ENCODE data around the gene CYP26A1. TPM values are rescaled to one million over a fixed set of nuclear protein-coding genes. Genes with fewer than 3 reads are reported as not detected.

Gene CYP26A1
- total RNA-seq, 1 donor from 2014 or later, result 0.64 TPM

DNA sequence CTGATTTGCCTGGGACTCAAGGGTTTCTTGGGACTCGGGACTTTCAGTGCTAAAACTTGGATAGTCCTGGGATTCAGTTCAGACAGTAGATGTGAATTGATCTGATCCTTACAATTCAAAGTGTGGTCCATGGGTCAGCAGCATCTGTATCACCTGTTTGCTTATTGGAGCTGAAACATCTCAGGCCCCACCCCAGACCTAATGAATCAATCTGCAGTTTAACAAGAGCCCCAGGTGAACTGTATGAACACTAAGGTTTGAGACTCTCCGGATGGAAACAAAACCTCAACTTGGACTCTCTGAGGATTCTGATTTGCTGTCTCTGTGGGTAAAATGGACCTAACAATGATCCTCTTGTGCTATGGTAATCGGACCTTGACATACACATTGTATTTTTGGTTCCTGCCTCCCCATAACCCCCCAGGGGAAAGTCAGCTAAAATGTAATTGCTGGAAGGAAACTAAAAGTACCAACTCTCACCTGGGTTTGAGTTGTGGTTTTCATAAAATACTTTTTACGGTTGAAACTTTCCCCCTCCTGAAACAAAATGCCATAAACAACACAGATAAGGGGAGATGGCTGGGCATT lies 11.7 kb downstream of the CYP26A1 start:
- Mint-ChIP-seq H3K9me3 (ENCODE audit: unreplicated experiment) (no peaks in the 10 kb centered on the region), H3K27ac (ENCODE audit: unreplicated experiment) (no peak overlapping the region), H3K27me3 (ENCODE audit: unreplicated experiment) (peaks cover 6% of the 10 kb centered on the region), H3K4me1 (ENCODE audit: unreplicated experiment) (peaks cover 25% of the 10 kb centered on the region), H3K36me3 (ENCODE audit: low read depth, unreplicated experiment) (peaks cover 4% of the 10 kb centered on the region), H3K4me3 (ENCODE audit: unreplicated experiment) (no peak overlapping the region)
- DNase-seq (ENCODE audit: low spot score), result no peak
- TF ChIP-seq, protein P1, sequence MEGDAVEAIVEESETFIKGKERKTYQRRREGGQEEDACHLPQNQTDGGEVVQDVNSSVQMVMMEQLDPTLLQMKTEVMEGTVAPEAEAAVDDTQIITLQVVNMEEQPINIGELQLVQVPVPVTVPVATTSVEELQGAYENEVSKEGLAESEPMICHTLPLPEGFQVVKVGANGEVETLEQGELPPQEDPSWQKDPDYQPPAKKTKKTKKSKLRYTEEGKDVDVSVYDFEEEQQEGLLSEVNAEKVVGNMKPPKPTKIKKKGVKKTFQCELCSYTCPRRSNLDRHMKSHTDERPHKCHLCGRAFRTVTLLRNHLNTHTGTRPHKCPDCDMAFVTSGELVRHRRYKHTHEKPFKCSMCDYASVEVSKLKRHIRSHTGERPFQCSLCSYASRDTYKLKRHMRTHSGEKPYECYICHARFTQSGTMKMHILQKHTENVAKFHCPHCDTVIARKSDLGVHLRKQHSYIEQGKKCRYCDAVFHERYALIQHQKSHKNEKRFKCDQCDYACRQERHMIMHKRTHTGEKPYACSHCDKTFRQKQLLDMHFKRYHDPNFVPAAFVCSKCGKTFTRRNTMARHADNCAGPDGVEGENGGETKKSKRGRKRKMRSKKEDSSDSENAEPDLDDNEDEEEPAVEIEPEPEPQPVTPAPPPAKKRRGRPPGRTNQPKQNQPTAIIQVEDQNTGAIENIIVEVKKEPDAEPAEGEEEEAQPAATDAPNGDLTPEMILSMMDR (IDR thresholded peaks at IDR 0.05; ENCODE audit: unreplicated experiment), result no peak

DNA sequence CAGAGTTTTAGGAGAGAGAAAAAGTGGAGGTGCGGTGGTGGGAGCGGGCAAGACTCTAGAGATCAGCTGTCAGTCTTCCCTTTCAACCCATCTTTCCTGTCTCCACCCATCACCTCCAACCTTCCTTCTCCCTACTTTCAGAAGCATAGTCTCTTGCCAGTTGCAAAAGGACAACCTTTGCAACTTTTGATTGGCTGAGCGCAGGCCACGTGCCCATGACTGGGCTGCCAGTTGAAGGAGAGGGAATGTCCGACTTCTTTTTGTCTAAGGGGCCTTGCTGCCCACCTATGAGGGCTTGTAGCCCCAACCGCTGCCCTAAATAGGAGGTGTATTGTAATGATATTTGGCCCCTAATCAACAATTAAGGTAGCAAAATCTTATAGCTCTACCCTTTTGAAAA lies 12.6 kb downstream of the CYP26A1 start:
- peaks cover 6% of the 10 kb centered on the region for H3K27me3 Mint-ChIP-seq (ENCODE audit: unreplicated experiment)
- H3K27ac Mint-ChIP-seq (ENCODE audit: unreplicated experiment), result no peak overlapping the region
- no peaks in the 10 kb centered on the region for H3K9me3 Mint-ChIP-seq (ENCODE audit: unreplicated experiment)
- TF ChIP-seq, protein P1 (IDR thresholded peaks at IDR 0.05; ENCODE audit: unreplicated experiment), result no peak
- H3K4me3 Mint-ChIP-seq (ENCODE audit: unreplicated experiment), result no peak overlapping the region
- H3K36me3 Mint-ChIP-seq (ENCODE audit: low read depth, unreplicated experiment), result peaks cover 4% of the 10 kb centered on the region
- DNase-seq (ENCODE audit: low spot score), result no peak
- peaks cover 15% of the 10 kb centered on the region for H3K4me1 Mint-ChIP-seq (ENCODE audit: unreplicated experiment)

DNA sequence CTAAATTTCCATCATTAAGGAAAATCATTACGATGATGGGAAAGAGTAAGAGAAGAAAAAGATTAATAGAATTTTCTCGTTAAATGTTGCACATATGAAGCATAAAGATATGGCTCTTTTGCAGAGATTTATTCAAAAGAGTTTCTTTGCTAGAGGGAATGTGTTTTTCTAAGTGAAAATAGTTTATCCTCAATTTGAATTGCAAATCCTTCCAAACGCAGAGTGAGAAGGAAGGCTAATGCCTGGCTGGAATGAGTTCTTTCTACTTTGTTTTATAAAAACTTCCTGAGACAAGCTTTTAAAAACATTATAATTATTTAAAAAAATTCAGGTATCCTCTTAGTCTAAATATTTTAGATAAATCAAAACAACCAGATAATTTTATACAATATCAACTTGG lies 14.2 kb downstream of the CYP26A1 start:
- TF ChIP-seq, protein P1 (IDR thresholded peaks at IDR 0.05; ENCODE audit: unreplicated experiment), result no peak
- no peak overlapping the region for H3K4me3 Mint-ChIP-seq (ENCODE audit: unreplicated experiment)
- no peak for DNase-seq (ENCODE audit: low spot score)
- H3K27me3 Mint-ChIP-seq (ENCODE audit: unreplicated experiment), result peaks cover 3% of the 10 kb centered on the region
- no peaks in the 10 kb centered on the region for H3K9me3 Mint-ChIP-seq (ENCODE audit: unreplicated experiment)
- H3K36me3 Mint-ChIP-seq (ENCODE audit: low read depth, unreplicated experiment), result peaks cover 4% of the 10 kb centered on the region
- H3K4me1 Mint-ChIP-seq (ENCODE audit: unreplicated experiment), result peaks cover 9% of the 10 kb centered on the region
- H3K27ac Mint-ChIP-seq (ENCODE audit: unreplicated experiment), result no peak overlapping the region

DNA sequence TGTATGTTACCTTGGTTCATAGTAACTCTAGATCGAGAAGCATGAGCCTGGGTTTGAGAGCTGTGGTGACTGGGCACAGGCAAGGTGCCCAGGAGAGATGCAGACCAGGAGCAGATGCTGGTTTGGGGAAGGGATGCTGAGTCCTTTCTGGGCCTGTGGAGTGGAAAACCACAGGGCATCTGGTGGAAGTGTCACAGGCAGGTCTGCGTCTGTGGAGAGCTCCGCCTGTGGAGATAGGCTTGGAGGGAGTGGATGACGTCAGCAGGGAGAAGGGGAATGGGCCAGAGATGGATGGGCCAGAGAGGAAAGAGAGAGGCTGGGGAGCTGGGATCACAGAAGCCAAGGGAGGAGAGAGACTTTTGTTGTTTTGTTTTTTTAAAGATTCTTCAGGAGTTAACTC lies 14.8 kb downstream of the CYP26A1 start:
- TF ChIP-seq, protein P1 (IDR thresholded peaks at IDR 0.05; ENCODE audit: unreplicated experiment), result no peak
- Mint-ChIP-seq H3K36me3 (ENCODE audit: low read depth, unreplicated experiment) (peaks cover 4% of the 10 kb centered on the region), H3K27ac (ENCODE audit: unreplicated experiment) (no peak overlapping the region)

DNA sequence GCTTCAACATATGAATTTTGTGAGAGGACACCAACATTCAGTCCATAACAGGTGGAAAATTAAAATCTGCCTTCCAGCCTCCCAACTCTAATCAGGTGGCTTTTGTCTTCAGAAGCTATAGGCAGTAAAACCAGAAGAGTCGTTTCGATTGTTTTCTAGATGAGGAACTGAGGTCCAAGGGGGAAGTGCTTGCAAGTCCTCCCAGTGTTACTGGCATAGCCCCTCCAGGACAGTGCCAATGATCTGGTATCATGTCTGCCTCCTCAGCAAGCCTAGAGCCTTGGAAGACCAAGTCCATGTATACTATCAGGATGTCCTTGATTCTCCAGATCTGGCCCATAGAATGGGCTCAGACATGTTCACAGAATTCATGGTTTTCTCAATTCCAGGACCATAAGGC lies 16.9 kb downstream of the CYP26A1 start:
- Mint-ChIP-seq H3K27me3 (ENCODE audit: unreplicated experiment) (peaks cover 3% of the 10 kb centered on the region), H3K4me1 (ENCODE audit: unreplicated experiment) (no peaks in the 10 kb centered on the region), H3K9me3 (ENCODE audit: unreplicated experiment) (no peaks in the 10 kb centered on the region), H3K4me3 (ENCODE audit: unreplicated experiment) (no peak overlapping the region), H3K36me3 (ENCODE audit: low read depth, unreplicated experiment) (peaks cover 4% of the 10 kb centered on the region), H3K27ac (ENCODE audit: unreplicated experiment) (no peak overlapping the region)
- DNase-seq (ENCODE audit: low spot score), result no peak
- TF ChIP-seq, protein P1 (IDR thresholded peaks at IDR 0.05; ENCODE audit: unreplicated experiment), result no peak

More for the DNA sequence above, 14.8 kb downstream of the CYP26A1 start:
- Mint-ChIP-seq H3K27me3 (ENCODE audit: unreplicated experiment) (peaks cover 3% of the 10 kb centered on the region), H3K4me1 (ENCODE audit: unreplicated experiment) (peaks cover 3% of the 10 kb centered on the region), H3K4me3 (ENCODE audit: unreplicated experiment) (no peak overlapping the region), H3K9me3 (ENCODE audit: unreplicated experiment) (no peaks in the 10 kb centered on the region)
- DNase-seq (ENCODE audit: low spot score), result no peak
